ENCODE data around the gene HSF2BP.
"Not testable (repeated sequence)": the region's sequence is repeated elsewhere in the genome, so short reads cannot be mapped to it uniquely, and the experiment has no call there.

The HSF2BP gene

GRCh38 chr21:43597052-43597451 lies 62.2 kb downstream of the HSF2BP start:
- no peak overlapping the region for H3K4me3 ChIP-seq (ENCODE audit: low read depth, low read length)
- TF ChIP-seq POLR2A (IDR thresholded peaks at IDR 0.05; ENCODE audit: extremely low read depth, insufficient read length) = no peak
- TF ChIP-seq CTCF (IDR thresholded peaks at IDR 0.05; ENCODE audit: low read depth, low read length) = no peak
- TF ChIP-seq MAX (IDR thresholded peaks at IDR 0.05; ENCODE audit: low read depth, low read length) = no peak
- TF ChIP-seq MYC (IDR thresholded peaks at IDR 0.05; ENCODE audit: low read depth, low read length) = no peak
- DNase-seq (ENCODE audit: low read depth) = no peak

GRCh38 chr21:43596616-43597015 lies 62.7 kb downstream of the HSF2BP start:
- H3K4me3 ChIP-seq (ENCODE audit: low read depth, low read length) = no peak overlapping the region
- TF ChIP-seq MAX (IDR thresholded peaks at IDR 0.05; ENCODE audit: low read depth, low read length) (no peak), MYC (IDR thresholded peaks at IDR 0.05; ENCODE audit: low read depth, low read length) (no peak), CTCF (IDR thresholded peaks at IDR 0.05; ENCODE audit: low read depth, low read length) (no peak), POLR2A (IDR thresholded peaks at IDR 0.05; ENCODE audit: extremely low read depth, insufficient read length) (no peak)
- no peak for DNase-seq (ENCODE audit: low read depth)

- DNase-seq (ENCODE audit: low read depth); H3K4me3 ChIP-seq (ENCODE audit: low read depth, low read length): not testable (repeated sequence)
Measured at GRCh38 chr21:43595769-43596168, 63.5 kb downstream of the HSF2BP start.

- no peak for TF ChIP-seq POLR2A (IDR thresholded peaks at IDR 0.05; ENCODE audit: extremely low read depth, insufficient read length)
- no peak for TF ChIP-seq CTCF (IDR thresholded peaks at IDR 0.05; ENCODE audit: low read depth, low read length)
- no peak for DNase-seq (ENCODE audit: low read depth)
Measured at GRCh38 chr21:43593078-43593477, 66.2 kb downstream of the HSF2BP start.

GRCh38 chr21:43591571-43591970 lies 67.7 kb downstream of the HSF2BP start:
- DNase-seq (ENCODE audit: low read depth) = no peak
- TF ChIP-seq CTCF (IDR thresholded peaks at IDR 0.05; ENCODE audit: low read depth, low read length) (no peak), MYC (IDR thresholded peaks at IDR 0.05; ENCODE audit: low read depth, low read length) (no peak), MAX (IDR thresholded peaks at IDR 0.05; ENCODE audit: low read depth, low read length) (no peak), POLR2A (IDR thresholded peaks at IDR 0.05; ENCODE audit: extremely low read depth, insufficient read length) (no peak)
- H3K4me3 ChIP-seq (ENCODE audit: low read depth, low read length) = no peak overlapping the region

More at GRCh38 chr21:43593078-43593477, 66.2 kb downstream of the HSF2BP start:
- H3K4me3 ChIP-seq (ENCODE audit: low read depth, low read length) = no peak overlapping the region

- DNase-seq (ENCODE audit: low read depth) = no peak
- H3K4me3 ChIP-seq (ENCODE audit: low read depth, low read length) = no peak overlapping the region
- no peak for TF ChIP-seq CTCF (IDR thresholded peaks at IDR 0.05; ENCODE audit: low read depth, low read length)
- no peak for TF ChIP-seq MYC (IDR thresholded peaks at IDR 0.05; ENCODE audit: low read depth, low read length)
- TF ChIP-seq POLR2A (IDR thresholded peaks at IDR 0.05; ENCODE audit: extremely low read depth, insufficient read length) = no peak
- no peak for TF ChIP-seq MAX (IDR thresholded peaks at IDR 0.05; ENCODE audit: low read depth, low read length)
Measured at GRCh38 chr21:43590194-43590593, 69.1 kb downstream of the HSF2BP start.

All from NB4 (cell line).